Measurements from ENCODE around the gene TMEM47. TPM values are rescaled to one million over a fixed set of nuclear protein-coding genes. Genes with fewer than 3 reads are reported as not detected.

The TMEM47 gene
- total RNA-seq, 1 donor from 2014 or later, result 24.8 TPM

DNA sequence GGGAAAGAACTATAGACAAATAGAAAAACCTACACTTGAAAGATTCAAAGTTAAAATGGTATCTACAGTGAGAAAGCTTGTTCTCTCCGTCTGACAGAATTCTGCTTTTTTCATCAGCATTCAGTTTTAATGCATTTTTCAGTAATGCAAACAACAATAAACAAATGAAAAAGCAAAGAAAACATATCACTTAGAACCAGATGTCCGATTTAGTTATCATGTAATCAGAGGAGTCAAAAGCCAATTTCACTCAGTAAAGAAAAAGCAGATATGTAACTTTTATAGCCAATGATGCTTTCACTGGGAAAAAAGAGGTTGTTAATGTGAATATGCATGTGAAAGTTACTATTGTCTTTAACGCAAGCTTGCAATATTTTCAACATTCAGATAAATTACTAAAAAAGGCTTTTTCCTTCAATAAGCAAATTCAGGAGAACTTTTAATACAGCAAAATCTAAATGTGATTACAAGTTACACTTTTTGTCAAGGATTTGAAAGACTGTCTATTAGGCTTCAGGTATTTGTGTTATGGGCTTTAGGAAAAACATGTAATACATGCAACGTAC is 70.7 kb downstream of the TMEM47 start:
- Histone ChIP-seq H3K4me3 (no peak overlapping the region), H3K27me3 (ENCODE audit: low read depth) (no peaks in the 10 kb centered on the region), H3K4me1 (no peaks in the 10 kb centered on the region), H3K9me3 (no peaks in the 10 kb centered on the region), H3K36me3 (no peaks in the 10 kb centered on the region), H3K27ac (no peak overlapping the region)
- TF ChIP-seq, protein P1, sequence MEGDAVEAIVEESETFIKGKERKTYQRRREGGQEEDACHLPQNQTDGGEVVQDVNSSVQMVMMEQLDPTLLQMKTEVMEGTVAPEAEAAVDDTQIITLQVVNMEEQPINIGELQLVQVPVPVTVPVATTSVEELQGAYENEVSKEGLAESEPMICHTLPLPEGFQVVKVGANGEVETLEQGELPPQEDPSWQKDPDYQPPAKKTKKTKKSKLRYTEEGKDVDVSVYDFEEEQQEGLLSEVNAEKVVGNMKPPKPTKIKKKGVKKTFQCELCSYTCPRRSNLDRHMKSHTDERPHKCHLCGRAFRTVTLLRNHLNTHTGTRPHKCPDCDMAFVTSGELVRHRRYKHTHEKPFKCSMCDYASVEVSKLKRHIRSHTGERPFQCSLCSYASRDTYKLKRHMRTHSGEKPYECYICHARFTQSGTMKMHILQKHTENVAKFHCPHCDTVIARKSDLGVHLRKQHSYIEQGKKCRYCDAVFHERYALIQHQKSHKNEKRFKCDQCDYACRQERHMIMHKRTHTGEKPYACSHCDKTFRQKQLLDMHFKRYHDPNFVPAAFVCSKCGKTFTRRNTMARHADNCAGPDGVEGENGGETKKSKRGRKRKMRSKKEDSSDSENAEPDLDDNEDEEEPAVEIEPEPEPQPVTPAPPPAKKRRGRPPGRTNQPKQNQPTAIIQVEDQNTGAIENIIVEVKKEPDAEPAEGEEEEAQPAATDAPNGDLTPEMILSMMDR (IDR thresholded peaks at IDR 0.05), result no peak
- no peak for ATAC-seq
- no peak for DNase-seq
- intact Hi-C loops (cut with DNase I), result no loop called here

DNA sequence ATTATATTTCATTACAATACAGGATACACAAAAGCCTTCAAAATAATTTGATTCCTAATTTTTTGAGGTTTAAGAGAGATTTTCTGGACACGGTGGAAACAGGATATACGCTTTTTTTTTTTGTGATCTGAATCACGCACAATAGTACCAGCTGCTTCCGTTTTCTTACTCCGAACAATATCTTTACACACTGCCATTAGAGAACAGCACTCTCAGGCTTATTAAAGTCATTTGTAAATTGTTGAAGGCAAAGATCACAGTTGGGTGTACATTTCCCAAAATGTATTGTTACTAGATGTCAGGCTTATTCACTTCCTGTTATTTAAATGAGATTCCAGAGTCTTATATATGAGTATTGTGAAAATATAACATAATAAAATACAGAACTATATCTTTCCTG is 71.5 kb downstream of the TMEM47 start:
- no peak overlapping the region for H3K27ac ChIP-seq
- intact Hi-C loops (cut with DNase I), result no loop called here
- TF ChIP-seq, protein P1 (IDR thresholded peaks at IDR 0.05), result no peak
- ATAC-seq (no peak), DNase-seq (no peak)
- H3K9me3 ChIP-seq, result no peaks in the 10 kb centered on the region
- H3K4me3 ChIP-seq, result no peak overlapping the region
- H3K4me1 ChIP-seq, result no peaks in the 10 kb centered on the region
- H3K27me3 ChIP-seq (ENCODE audit: low read depth), result no peaks in the 10 kb centered on the region
- no peaks in the 10 kb centered on the region for H3K36me3 ChIP-seq

DNA sequence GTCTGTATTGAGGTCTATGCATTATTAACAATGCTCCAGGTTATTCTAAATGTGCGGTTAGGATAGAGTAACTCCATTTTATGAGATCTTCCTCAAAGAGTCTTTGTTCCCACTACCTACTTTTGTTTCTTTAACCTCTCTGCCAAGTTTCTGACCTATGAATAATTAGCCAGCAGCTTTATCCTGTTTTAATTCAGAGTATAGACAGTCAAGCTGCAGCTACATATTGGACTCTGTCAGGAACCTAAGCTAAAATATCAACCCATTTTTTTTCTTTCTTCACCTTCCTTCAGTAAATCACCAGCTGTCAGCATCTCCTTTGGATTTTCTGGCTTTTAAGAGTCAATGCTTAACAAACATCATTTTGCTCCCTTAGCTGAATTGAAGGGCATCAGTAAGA is 72.3 kb downstream of the TMEM47 start:
- TF ChIP-seq, protein P1 (IDR thresholded peaks at IDR 0.05), result no peak
- ATAC-seq, result no peak
- intact Hi-C loops (cut with DNase I), result no loop called here

GRCh38 chrX:34580069-34580468 is 77.0 kb downstream of the TMEM47 start:
- Histone ChIP-seq H3K27ac (no peak overlapping the region), H3K4me3 (no peak overlapping the region), H3K4me1 (no peaks in the 10 kb centered on the region), H3K9me3 (no peaks in the 10 kb centered on the region), H3K27me3 (ENCODE audit: low read depth) (no peaks in the 10 kb centered on the region), H3K36me3 (no peaks in the 10 kb centered on the region)
- TF ChIP-seq, protein P1 (IDR thresholded peaks at IDR 0.05), result no peak
- intact Hi-C loops (cut with DNase I), result no loop called here
- no peak for DNase-seq
- ATAC-seq, result no peak

More for the DNA sequence above, 72.3 kb downstream of the TMEM47 start:
- Histone ChIP-seq H3K9me3 (no peaks in the 10 kb centered on the region), H3K36me3 (no peaks in the 10 kb centered on the region), H3K27ac (no peak overlapping the region), H3K27me3 (ENCODE audit: low read depth) (no peaks in the 10 kb centered on the region), H3K4me1 (no peaks in the 10 kb centered on the region), H3K4me3 (no peak overlapping the region)
- no peak for DNase-seq

DNA sequence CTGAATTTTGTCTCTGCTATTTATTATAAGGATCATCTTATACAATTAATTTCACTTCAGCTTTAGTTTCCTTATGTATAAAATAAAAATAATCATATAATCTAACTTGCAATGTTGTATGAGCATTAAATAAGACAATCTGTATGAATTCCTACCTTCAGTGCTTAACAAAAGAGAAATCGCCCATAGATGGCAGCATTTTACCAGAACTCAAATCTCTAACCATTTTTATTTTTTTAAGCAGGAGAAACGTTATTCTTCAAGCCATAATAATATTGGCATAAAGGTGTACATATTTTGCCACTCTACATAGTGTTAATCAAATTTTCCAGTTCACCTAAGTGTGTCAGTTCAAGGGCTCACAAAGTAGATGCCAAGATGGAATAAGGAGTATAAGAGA is 78.8 kb downstream of the TMEM47 start:
- intact Hi-C loops (cut with DNase I), result no loop called here
- DNase-seq (no peak), ATAC-seq (no peak)
- H3K27ac ChIP-seq, result no peak overlapping the region
- H3K36me3 ChIP-seq, result no peaks in the 10 kb centered on the region
- H3K9me3 ChIP-seq, result no peaks in the 10 kb centered on the region
- TF ChIP-seq, protein P1 (IDR thresholded peaks at IDR 0.05), result peak; percentile 35
- no peaks in the 10 kb centered on the region for H3K4me1 ChIP-seq
- H3K27me3 ChIP-seq (ENCODE audit: low read depth), result no peaks in the 10 kb centered on the region
- H3K4me3 ChIP-seq, result no peak overlapping the region

Data from lower lobe of right lung (tissue), 2 donors.